Liver (tissue), 9 donors: Measurements from ENCODE around the gene SMPD3. TPM values are rescaled to one million over a fixed set of nuclear protein-coding genes. Genes with fewer than 3 reads are reported as not detected.

Source experiments
- DNase-seq: peaks from one replicate; pipeline ENCODE4 v3.0.0-alpha.2; 2017; ENCODE audit warnings: low spot score
- H3K27ac ChIP-seq, 2 donors: one replicate each; pipeline ENCODE4 v1.7.0; 2013; ENCODE audit warnings: inconsistent platforms in 2 of 2, low read length in 2 of 2, control low read depth in 1 of 2, low read depth in 1 of 2, mild to moderate bottlenecking in 1 of 2
- H3K27me3 ChIP-seq, 4 donors: one replicate each; pipeline versions ENCODE4 v1.6.1 to v1.7.0; 2013; ENCODE audit warnings: low read length in 3 of 4, inconsistent platforms in 1 of 4, mild to moderate bottlenecking in 1 of 4, moderate library complexity in 1 of 4; ENCODE audit not compliant: control insufficient read depth in 4 of 4, insufficient read depth in 4 of 4
- H3K36me3 ChIP-seq, 4 donors: one replicate each; pipeline versions ENCODE4 v1.6.1 to v1.7.0; 2013; ENCODE audit warnings: low read length in 3 of 4, mild to moderate bottlenecking in 3 of 4, low read depth in 1 of 4, moderate library complexity in 1 of 4; ENCODE audit not compliant: control insufficient read depth in 4 of 4, insufficient read depth in 3 of 4
- H3K4me1 ChIP-seq, 4 donors: one replicate each; pipeline versions ENCODE4 v1.6.1 to v1.7.0; 2013; ENCODE audit warnings: low read length in 3 of 4, mild to moderate bottlenecking in 3 of 4, moderate library complexity in 1 of 4; ENCODE audit not compliant: control insufficient read depth in 4 of 4, insufficient read depth in 4 of 4
- H3K4me3 ChIP-seq, 3 donors: one replicate each; pipeline versions ENCODE4 v1.6.1 to v1.7.0; 2013; ENCODE audit warnings: low read length in 3 of 3, control low read depth in 1 of 3, low read depth in 1 of 3, mild to moderate bottlenecking in 1 of 3
- H3K9ac ChIP-seq, 2 donors: one replicate each; pipeline ENCODE4 v1.7.0; 2013; ENCODE audit warnings: low read length in 2 of 2, mild to moderate bottlenecking in 2 of 2, moderate library complexity in 2 of 2, control low read depth in 1 of 2, low read depth in 1 of 2
- H3K9me3 ChIP-seq, 4 donors: one replicate each; pipeline versions ENCODE4 v1.6.1 to v1.7.0; 2013; ENCODE audit warnings: low read length in 3 of 4; ENCODE audit not compliant: control insufficient read depth in 4 of 4
- CTCF ChIP-seq: fragments of 150-350 bp; IDR thresholded peaks from 2 replicates; pipeline ENCODE4 v1.5.1; 2017; ENCODE audit warnings: improper control_type of control experiment, low read depth, low read length; ENCODE audit not compliant: missing input control
- EGR1 ChIP-seq, 2 donors: IDR thresholded peaks; 2 replicates each; pipeline ENCODE4 v1.6.1; 2016 to 2018; ENCODE audit warnings: antibody characterized with exemption in 2 of 2, low read depth in 2 of 2
- FOXA1 ChIP-seq: IDR thresholded peaks from 2 replicates; pipeline ENCODE4 v1.6.1; 2016; ENCODE audit warnings: antibody characterized with exemption
- FOXA2 ChIP-seq: IDR thresholded peaks from 2 replicates; pipeline ENCODE4 v1.6.1; 2016; ENCODE audit warnings: antibody characterized with exemption
- GABPA ChIP-seq, 2 donors: IDR thresholded peaks in 1 of 2; conservative IDR thresholded peaks in 1 of 2; 2 replicates each; pipeline ENCODE4 v1.6.1; 2016; ENCODE audit warnings: antibody characterized with exemption in 2 of 2, mild to moderate bottlenecking in 1 of 2, moderate library complexity in 1 of 2
- HNF4A ChIP-seq, 2 donors: conservative IDR thresholded peaks; 2 replicates each; pipeline ENCODE4 v1.6.1; 2016; ENCODE audit warnings: antibody characterized with exemption in 2 of 2, mild to moderate bottlenecking in 2 of 2
- HNF4G ChIP-seq: IDR thresholded peaks from 2 replicates; pipeline ENCODE4 v1.6.1; 2016; ENCODE audit warnings: antibody characterized with exemption
- JUND ChIP-seq, 2 donors: IDR thresholded peaks; 2 replicates each; pipeline ENCODE4 v1.6.1; 2016; ENCODE audit warnings: antibody characterized with exemption in 2 of 2
- MAX ChIP-seq: IDR thresholded peaks from 2 replicates; pipeline ENCODE4 v1.6.1; 2016; ENCODE audit warnings: antibody characterized with exemption
- NR2F2 ChIP-seq: IDR thresholded peaks from 2 replicates; pipeline ENCODE4 v1.6.1; 2016; ENCODE audit warnings: antibody characterized with exemption
- RAD21 ChIP-seq, 2 donors: IDR thresholded peaks; 2 replicates each; pipeline ENCODE4 v1.6.1; 2016; ENCODE audit warnings: antibody characterized with exemption in 2 of 2, mild to moderate bottlenecking in 2 of 2
- RXRA ChIP-seq, 2 donors: IDR thresholded peaks; 2 replicates each; pipeline ENCODE4 v1.6.1; 2017 to 2018; ENCODE audit warnings: antibody characterized with exemption in 2 of 2, mild to moderate bottlenecking in 1 of 2
- SP1 ChIP-seq: IDR thresholded peaks from 2 replicates; pipeline ENCODE4 v1.6.1; 2018; ENCODE audit warnings: antibody characterized with exemption, mild to moderate bottlenecking
- TAF1 ChIP-seq: conservative IDR thresholded peaks from 2 replicates; pipeline ENCODE4 v1.6.1; 2016; ENCODE audit warnings: antibody characterized with exemption, mild to moderate bottlenecking
- YY1 ChIP-seq: IDR thresholded peaks from 2 replicates; pipeline ENCODE4 v1.6.1; 2016; ENCODE audit warnings: antibody characterized with exemption, mild to moderate bottlenecking
- ZBTB33 ChIP-seq: IDR thresholded peaks from 2 replicates; pipeline ENCODE4 v1.6.1; 2016; ENCODE audit warnings: antibody characterized with exemption
- WGBS: extraction: QIAGEN DNeasy Blood & Tissue Kit; methylation state at CpG from one replicate; pipeline ENCODE4 v1.1.7; 2013; 5-methylcytosine and 5-hydroxymethylcytosine counted together
- polyA plus RNA-seq, 2 donors: library from polyadenylated mRNA; stranded (reverse) in 1 of 2; unstranded in 1 of 2; fragments of 200-250 nt in 1 of 2; fragments of >200 nt in 1 of 2; fragmentation: Nextera tagmentation in 1 of 2; extraction: Ambion mirVana in 1 of 2; gene quantifications; one replicate each; pipeline versions ENCODE4 v1.2.1 to v1.2.3, GENCODE V29; 2013 to 2015
- total RNA-seq, 2 donors: library from RNA; depleted of rRNA; stranded (reverse); fragments of >200 nt; gene quantifications; one replicate each; pipeline ENCODE4 v1.2.3, GENCODE V29; 2014
- TF ChIP-seq, protein P1 (sequence below): IDR thresholded peaks from 2 replicates; pipeline ENCODE4 v1.6.1; 2016; ENCODE audit warnings: antibody characterized with exemption, mild to moderate bottlenecking
- TF ChIP-seq, protein P2 (sequence below): IDR thresholded peaks from 2 replicates; pipeline ENCODE4 v1.6.1; 2016; ENCODE audit warnings: antibody characterized with exemption
- donor health status: healthy.
- donor health status: healthy.
- donor health status: healthy.
- donor health status: healthy.
- donor health status: healthy.

Gene SMPD3
- total and polyA plus RNA-seq, 4 donors = 0.33 to 10.6 (median 2.7) TPM

DNA sequence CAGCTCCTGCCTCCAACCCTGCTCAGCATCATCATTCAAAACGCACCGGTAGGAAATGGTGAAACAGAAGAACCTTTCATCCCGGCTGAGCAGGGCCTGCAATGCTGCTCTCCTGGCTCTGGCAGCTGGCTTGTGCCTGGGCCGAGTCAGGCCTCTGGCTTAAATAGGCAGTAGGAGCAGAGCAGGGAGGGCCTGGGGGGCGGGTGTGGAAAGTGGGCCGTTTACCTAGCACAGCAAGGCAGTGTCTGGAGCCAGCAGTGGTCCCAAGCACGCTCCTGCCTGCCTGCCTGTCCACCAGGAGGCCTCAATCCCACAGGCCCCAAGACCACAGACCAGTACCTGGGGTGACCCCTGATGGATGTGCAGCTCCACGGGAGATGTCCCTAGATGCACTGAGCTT lies 59.3 kb downstream of the SMPD3 start:
- 69% methylated on average over 8 of the region's 8 CpGs for WGBS

More for the DNA sequence above, 59.3 kb downstream of the SMPD3 start:
- H3K36me3 ChIP-seq = no peaks in the 10 kb centered on the region
- TF ChIP-seq HNF4G (no peak), FOXA2 (no peak), FOXA1 (no peak), RAD21 (IDR thresholded peaks at IDR 0.05) (no peak), EGR1 (IDR thresholded peaks at IDR 0.05; ENCODE audit: low read depth in 2 of 2) (no peak), MAX (no peak), RXRA (IDR thresholded peaks at IDR 0.05) (no peak), SP1 (no peak), HNF4A (conservative IDR thresholded peaks at IDR 0.05) (no peak), CTCF (no peak), GABPA (IDR thresholded peaks at IDR 0.05 in 1 of 2, conservative IDR thresholded peaks at IDR 0.05 in 1 of 2) (no peak), JUND (IDR thresholded peaks at IDR 0.05) (no peak), YY1 (no peak), ZBTB33 (no peak), NR2F2 (no peak), TAF1 (no peak)
- TF ChIP-seq, protein P1, sequence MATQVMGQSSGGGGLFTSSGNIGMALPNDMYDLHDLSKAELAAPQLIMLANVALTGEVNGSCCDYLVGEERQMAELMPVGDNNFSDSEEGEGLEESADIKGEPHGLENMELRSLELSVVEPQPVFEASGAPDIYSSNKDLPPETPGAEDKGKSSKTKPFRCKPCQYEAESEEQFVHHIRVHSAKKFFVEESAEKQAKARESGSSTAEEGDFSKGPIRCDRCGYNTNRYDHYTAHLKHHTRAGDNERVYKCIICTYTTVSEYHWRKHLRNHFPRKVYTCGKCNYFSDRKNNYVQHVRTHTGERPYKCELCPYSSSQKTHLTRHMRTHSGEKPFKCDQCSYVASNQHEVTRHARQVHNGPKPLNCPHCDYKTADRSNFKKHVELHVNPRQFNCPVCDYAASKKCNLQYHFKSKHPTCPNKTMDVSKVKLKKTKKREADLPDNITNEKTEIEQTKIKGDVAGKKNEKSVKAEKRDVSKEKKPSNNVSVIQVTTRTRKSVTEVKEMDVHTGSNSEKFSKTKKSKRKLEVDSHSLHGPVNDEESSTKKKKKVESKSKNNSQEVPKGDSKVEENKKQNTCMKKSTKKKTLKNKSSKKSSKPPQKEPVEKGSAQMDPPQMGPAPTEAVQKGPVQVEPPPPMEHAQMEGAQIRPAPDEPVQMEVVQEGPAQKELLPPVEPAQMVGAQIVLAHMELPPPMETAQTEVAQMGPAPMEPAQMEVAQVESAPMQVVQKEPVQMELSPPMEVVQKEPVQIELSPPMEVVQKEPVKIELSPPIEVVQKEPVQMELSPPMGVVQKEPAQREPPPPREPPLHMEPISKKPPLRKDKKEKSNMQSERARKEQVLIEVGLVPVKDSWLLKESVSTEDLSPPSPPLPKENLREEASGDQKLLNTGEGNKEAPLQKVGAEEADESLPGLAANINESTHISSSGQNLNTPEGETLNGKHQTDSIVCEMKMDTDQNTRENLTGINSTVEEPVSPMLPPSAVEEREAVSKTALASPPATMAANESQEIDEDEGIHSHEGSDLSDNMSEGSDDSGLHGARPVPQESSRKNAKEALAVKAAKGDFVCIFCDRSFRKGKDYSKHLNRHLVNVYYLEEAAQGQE = no peak
- TF ChIP-seq, protein P2, sequence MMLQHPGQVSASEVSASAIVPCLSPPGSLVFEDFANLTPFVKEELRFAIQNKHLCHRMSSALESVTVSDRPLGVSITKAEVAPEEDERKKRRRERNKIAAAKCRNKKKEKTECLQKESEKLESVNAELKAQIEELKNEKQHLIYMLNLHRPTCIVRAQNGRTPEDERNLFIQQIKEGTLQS = no peak
- no peak overlapping the region for H3K9ac ChIP-seq
- no peaks in the 10 kb centered on the region for H3K9me3 ChIP-seq
- no peak overlapping the region for H3K27ac ChIP-seq
- DNase-seq = no peak
- no peak overlapping the region for H3K4me3 ChIP-seq
- H3K4me1 ChIP-seq = peaks cover 19 to 49% (median 37%) of the 10 kb centered on the region in 4 donors
- H3K27me3 ChIP-seq = no peaks in the 10 kb centered on the region
